Peyer's patch (tissue), 4 donors: Measurements from ENCODE around the gene DOCK1.

Experiments used
- POLR2A ChIP-seq, 2 donors: fragments of 450-650 bp; IDR thresholded peaks; one replicate each; pipeline ENCODE4 v1.5.1; 2017; ENCODE audit warnings: antibody characterized with exemption in 2 of 2, mild to moderate bottlenecking in 2 of 2, moderate library complexity in 2 of 2
- TF ChIP-seq, protein P1 (sequence below), 6 experiments: fragments of 450-650 bp in 4 of 6; fragments of 200-600 bp in 2 of 6; sonication (generic) in 1 of 6; IDR thresholded peaks; one replicate each; pipeline ENCODE4 v1.5.1; 2017 to 2019; ENCODE audit warnings: antibody characterized with exemption in 6 of 6, mild to moderate bottlenecking in 3 of 6, moderate library complexity in 1 of 6

GRCh38 chr10:127033216-127034033, 128.2 kb downstream of the DOCK1 start:
- TF ChIP-seq, protein P1, sequence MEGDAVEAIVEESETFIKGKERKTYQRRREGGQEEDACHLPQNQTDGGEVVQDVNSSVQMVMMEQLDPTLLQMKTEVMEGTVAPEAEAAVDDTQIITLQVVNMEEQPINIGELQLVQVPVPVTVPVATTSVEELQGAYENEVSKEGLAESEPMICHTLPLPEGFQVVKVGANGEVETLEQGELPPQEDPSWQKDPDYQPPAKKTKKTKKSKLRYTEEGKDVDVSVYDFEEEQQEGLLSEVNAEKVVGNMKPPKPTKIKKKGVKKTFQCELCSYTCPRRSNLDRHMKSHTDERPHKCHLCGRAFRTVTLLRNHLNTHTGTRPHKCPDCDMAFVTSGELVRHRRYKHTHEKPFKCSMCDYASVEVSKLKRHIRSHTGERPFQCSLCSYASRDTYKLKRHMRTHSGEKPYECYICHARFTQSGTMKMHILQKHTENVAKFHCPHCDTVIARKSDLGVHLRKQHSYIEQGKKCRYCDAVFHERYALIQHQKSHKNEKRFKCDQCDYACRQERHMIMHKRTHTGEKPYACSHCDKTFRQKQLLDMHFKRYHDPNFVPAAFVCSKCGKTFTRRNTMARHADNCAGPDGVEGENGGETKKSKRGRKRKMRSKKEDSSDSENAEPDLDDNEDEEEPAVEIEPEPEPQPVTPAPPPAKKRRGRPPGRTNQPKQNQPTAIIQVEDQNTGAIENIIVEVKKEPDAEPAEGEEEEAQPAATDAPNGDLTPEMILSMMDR (IDR thresholded peaks at IDR 0.05): no peak
- TF ChIP-seq POLR2A (IDR thresholded peaks at IDR 0.05): no peak
